ENCODE results near the gene HMX1.

Gene HMX1

GRCh38 chr4:8843597-8843996 is 28.0 kb downstream of the HMX1 start:
- in situ Hi-C loops (cut with HindIII; ENCODE audit: low sequenced_read_pairs), result no loop called here

GRCh38 chr4:8842614-8843013 is 29.0 kb downstream of the HMX1 start:
- in situ Hi-C loops (cut with HindIII; ENCODE audit: low sequenced_read_pairs), result no loop called here

- in situ Hi-C loops (cut with HindIII; ENCODE audit: low sequenced_read_pairs), result no loop called here
These were observed 29.9 kb downstream of the HMX1 start for GRCh38 chr4:8841678-8842268.

GRCh38 chr4:8840816-8841455 is 30.7 kb downstream of the HMX1 start:
- in situ Hi-C loops (cut with HindIII; ENCODE audit: low sequenced_read_pairs), result no loop called here

GRCh38 chr4:8840006-8840793 is 31.4 kb downstream of the HMX1 start:
- in situ Hi-C loops (cut with HindIII; ENCODE audit: low sequenced_read_pairs), result no loop called here

- in situ Hi-C loops (cut with HindIII; ENCODE audit: low sequenced_read_pairs), result no loop called here
These were observed 32.6 kb downstream of the HMX1 start for GRCh38 chr4:8838961-8839431.

- in situ Hi-C loops (cut with HindIII; ENCODE audit: low sequenced_read_pairs), result no loop called here
These were observed 33.2 kb downstream of the HMX1 start for GRCh38 chr4:8838296-8838960.

- in situ Hi-C loops (cut with HindIII; ENCODE audit: low sequenced_read_pairs), result no loop called here
These were observed 34.3 kb downstream of the HMX1 start for GRCh38 chr4:8837181-8837841.

GRCh38 chr4:8836664-8837171 is 34.9 kb downstream of the HMX1 start:
- in situ Hi-C loops (cut with HindIII; ENCODE audit: low sequenced_read_pairs), result no loop called here

- in situ Hi-C loops (cut with HindIII; ENCODE audit: low sequenced_read_pairs), result no loop called here
These were observed 35.9 kb downstream of the HMX1 start for GRCh38 chr4:8835521-8836365.

- in situ Hi-C loops (cut with HindIII; ENCODE audit: low sequenced_read_pairs), result no loop called here
These were observed 36.9 kb downstream of the HMX1 start for GRCh38 chr4:8834681-8835220.

- in situ Hi-C loops (cut with HindIII; ENCODE audit: low sequenced_read_pairs), result no loop called here
These were observed 39.3 kb downstream of the HMX1 start for GRCh38 chr4:8832113-8832915.

- in situ Hi-C loops (cut with HindIII; ENCODE audit: low sequenced_read_pairs), result no loop called here
These were observed 40.2 kb downstream of the HMX1 start for GRCh38 chr4:8831221-8832112.

GRCh38 chr4:8830611-8831200 is 40.9 kb downstream of the HMX1 start:
- in situ Hi-C loops (cut with HindIII; ENCODE audit: low sequenced_read_pairs), result no loop called here

GRCh38 chr4:8830056-8830455 is 41.6 kb downstream of the HMX1 start:
- in situ Hi-C loops (cut with HindIII; ENCODE audit: low sequenced_read_pairs), result no loop called here

- in situ Hi-C loops (cut with HindIII; ENCODE audit: low sequenced_read_pairs), result no loop called here
These were observed 42.1 kb downstream of the HMX1 start for GRCh38 chr4:8829584-8829983.

GRCh38 chr4:8828869-8829268 is 42.8 kb downstream of the HMX1 start:
- in situ Hi-C loops (cut with HindIII; ENCODE audit: low sequenced_read_pairs), result no loop called here
